Upper lobe of right lung (tissue), 1 donor: Measurements from ENCODE around the gene CDC42SE2. TPM values are rescaled to one million over a fixed set of nuclear protein-coding genes. Genes with fewer than 3 reads are reported as not detected.
"Not testable (repeated sequence)": the region's sequence is repeated elsewhere in the genome, so short reads cannot be mapped to it uniquely, and the experiment has no call there.

ENCODE experiments used
- ATAC-seq: fragments of 200-7000 bp; cut with Tn5 transposase; one replicate; pipeline ENCODE4 v1.9.1; 2020; ENCODE audit warnings: mild to moderate bottlenecking, moderate library complexity
- DNase-seq: peaks from one replicate; pipeline ENCODE4 v3.0.0-alpha.2; 2020
- H3K27ac ChIP-seq: fragments of 200-600 bp; one replicate; pipeline ENCODE4 v1.8.0; 2022
- H3K27me3 ChIP-seq: fragments of 200-600 bp; one replicate; pipeline ENCODE4 v1.8.0; 2022; ENCODE audit warnings: mild to moderate bottlenecking
- H3K36me3 ChIP-seq: fragments of 200-600 bp; one replicate; pipeline ENCODE4 v1.8.0; 2022
- H3K4me1 ChIP-seq: fragments of 200-600 bp; one replicate; pipeline ENCODE4 v1.8.0; 2022
- H3K4me3 ChIP-seq: fragments of 200-600 bp; one replicate; pipeline ENCODE4 v1.8.0; 2022; ENCODE audit warnings: mild to moderate bottlenecking
- H3K9me3 ChIP-seq: fragments of 200-600 bp; one replicate; pipeline ENCODE4 v1.8.0; 2022
- intact Hi-C: fragments of 100-400 bp; cut with DNase I; formaldehyde crosslinking; loops from one replicate; pipeline ENCODE4 v1.11.0; 2022
- total RNA-seq: library from RNA; stranded (reverse); fragmentation: NEBNext Ultra II Directional; extraction: Animal tissue kit (Norgen Biotek cat#: 25700); gene quantifications from one replicate; pipeline ENCODE4 v1.2.1, GENCODE V29; 2021
- TF ChIP-seq, protein P1 (sequence below): fragments of 200-600 bp; IDR thresholded peaks from one replicate; pipeline ENCODE4 v1.8.0; 2022; ENCODE audit warnings: antibody characterized with exemption
- donor health status: DM: no; HTN: yes; CAD: no; lungs with severe emphysema.

Gene CDC42SE2
- total RNA-seq, 1 donor from 2014 or later = 37.0 TPM

DNA sequence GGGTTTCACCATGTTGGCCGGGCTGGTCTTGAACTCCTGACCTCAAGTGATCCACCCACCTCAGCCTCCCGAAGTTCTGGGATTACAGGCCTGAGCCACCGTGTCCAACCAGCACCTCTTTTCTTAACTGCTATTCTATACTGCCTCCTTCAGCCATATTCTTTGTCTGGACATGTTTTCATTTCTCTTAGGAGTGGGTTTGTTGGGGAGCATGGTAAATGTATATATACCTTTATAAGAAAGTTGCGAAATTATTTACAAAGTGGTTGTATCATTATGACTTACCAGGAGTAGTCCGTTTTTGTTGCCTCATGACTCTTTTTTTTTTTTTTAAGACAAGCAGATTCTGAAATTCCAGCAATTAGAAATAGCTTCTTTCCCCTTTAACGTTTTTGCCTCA lies 38.7 kb downstream of the CDC42SE2 start:
- H3K9me3 ChIP-seq = no peaks in the 10 kb centered on the region
- no peaks in the 10 kb centered on the region for H3K27me3 ChIP-seq
- no peak for ATAC-seq
- no peaks in the 10 kb centered on the region for H3K36me3 ChIP-seq
- no peak overlapping the region for H3K27ac ChIP-seq
- intact Hi-C loops = no loop called here
- no peak for DNase-seq
- H3K4me1 ChIP-seq = peaks cover 13% of the 10 kb centered on the region
- TF ChIP-seq, protein P1, sequence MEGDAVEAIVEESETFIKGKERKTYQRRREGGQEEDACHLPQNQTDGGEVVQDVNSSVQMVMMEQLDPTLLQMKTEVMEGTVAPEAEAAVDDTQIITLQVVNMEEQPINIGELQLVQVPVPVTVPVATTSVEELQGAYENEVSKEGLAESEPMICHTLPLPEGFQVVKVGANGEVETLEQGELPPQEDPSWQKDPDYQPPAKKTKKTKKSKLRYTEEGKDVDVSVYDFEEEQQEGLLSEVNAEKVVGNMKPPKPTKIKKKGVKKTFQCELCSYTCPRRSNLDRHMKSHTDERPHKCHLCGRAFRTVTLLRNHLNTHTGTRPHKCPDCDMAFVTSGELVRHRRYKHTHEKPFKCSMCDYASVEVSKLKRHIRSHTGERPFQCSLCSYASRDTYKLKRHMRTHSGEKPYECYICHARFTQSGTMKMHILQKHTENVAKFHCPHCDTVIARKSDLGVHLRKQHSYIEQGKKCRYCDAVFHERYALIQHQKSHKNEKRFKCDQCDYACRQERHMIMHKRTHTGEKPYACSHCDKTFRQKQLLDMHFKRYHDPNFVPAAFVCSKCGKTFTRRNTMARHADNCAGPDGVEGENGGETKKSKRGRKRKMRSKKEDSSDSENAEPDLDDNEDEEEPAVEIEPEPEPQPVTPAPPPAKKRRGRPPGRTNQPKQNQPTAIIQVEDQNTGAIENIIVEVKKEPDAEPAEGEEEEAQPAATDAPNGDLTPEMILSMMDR = no peak
- no peak overlapping the region for H3K4me3 ChIP-seq

DNA sequence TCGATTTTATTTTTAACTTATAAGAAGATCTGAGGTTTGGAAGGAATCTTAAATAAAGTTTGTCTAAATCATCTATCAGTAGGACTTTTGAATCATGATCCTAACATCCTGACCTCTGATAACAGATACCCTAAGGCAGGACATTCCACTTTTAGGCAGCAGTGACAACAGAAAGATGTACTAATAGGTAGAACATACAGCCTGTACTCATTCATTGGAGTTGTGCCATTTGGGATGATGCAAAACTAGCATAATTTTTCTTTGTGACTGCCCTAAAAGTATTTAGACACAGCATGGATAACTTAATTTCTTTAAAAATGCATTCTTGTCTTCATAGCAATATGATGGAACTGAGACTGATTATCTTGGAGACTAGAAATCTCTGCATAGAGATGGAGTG lies 39.7 kb downstream of the CDC42SE2 start:
- TF ChIP-seq, protein P1 = no peak
- Histone ChIP-seq H3K27ac (no peak overlapping the region), H3K27me3 (no peaks in the 10 kb centered on the region), H3K9me3 (no peaks in the 10 kb centered on the region), H3K4me1 (peaks cover 13% of the 10 kb centered on the region), H3K36me3 (no peaks in the 10 kb centered on the region), H3K4me3 (no peak overlapping the region)
- ATAC-seq = no peak
- intact Hi-C loops = no loop called here
- no peak for DNase-seq

DNA sequence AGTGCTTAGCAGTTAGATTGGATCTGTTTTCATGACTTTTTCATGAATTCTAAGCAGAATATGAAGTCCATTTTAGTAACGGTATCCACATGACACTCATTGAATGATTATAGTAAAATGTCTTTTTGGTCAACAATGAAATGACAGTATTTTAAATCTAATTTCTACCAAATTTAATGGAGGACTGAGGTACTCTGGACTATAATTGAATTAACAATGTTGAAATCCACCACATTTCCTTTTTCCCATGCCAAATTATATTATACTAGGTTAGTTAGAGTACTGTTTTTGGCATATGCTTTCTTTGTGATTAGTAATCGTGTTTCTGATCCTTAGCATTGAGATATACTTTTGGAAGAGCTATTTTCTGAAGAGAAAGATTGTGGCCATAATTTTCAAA lies 40.6 kb downstream of the CDC42SE2 start:
- TF ChIP-seq, protein P1 = no peak
- no peak overlapping the region for H3K27ac ChIP-seq
- intact Hi-C loops = no loop called here
- peaks cover 13% of the 10 kb centered on the region for H3K4me1 ChIP-seq
- no peaks in the 10 kb centered on the region for H3K9me3 ChIP-seq
- no peaks in the 10 kb centered on the region for H3K36me3 ChIP-seq
- no peaks in the 10 kb centered on the region for H3K27me3 ChIP-seq
- ATAC-seq (no peak), DNase-seq (no peak)
- no peak overlapping the region for H3K4me3 ChIP-seq

DNA sequence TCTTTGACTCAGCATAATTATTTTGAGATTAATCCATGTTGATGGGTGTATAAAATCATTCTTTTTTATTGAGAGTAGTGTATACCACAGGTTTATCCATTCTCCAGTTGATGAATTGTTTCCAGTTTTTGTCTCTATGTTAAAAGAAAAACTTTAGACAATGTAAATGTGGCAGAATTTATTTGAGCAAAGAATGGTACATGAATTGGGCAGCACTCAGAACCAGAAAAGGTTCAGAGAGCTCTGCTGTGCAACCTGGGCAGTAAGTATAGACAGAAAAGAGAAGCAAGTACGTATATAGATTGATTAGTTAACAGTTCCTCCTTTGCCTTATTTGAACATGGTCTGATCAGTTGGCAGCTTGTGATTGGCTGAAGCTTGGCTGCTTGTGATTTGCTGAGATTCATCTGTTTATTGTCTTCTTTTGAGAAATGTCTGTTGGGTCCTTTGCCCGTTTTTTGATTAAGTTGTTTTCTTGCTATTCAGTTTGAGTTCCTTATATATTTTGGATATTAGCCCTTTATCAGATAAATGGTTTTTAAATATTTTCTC lies 41.4 kb downstream of the CDC42SE2 start:
- H3K9me3 ChIP-seq = no peaks in the 10 kb centered on the region
- H3K36me3 ChIP-seq = no peaks in the 10 kb centered on the region
- DNase-seq = no peak
- TF ChIP-seq, protein P1 = no peak
- ATAC-seq = no peak
- no peak overlapping the region for H3K27ac ChIP-seq
- peaks cover 13% of the 10 kb centered on the region for H3K4me1 ChIP-seq
- no peaks in the 10 kb centered on the region for H3K27me3 ChIP-seq
- intact Hi-C loops = no loop called here
- H3K4me3 ChIP-seq = no peak overlapping the region

DNA sequence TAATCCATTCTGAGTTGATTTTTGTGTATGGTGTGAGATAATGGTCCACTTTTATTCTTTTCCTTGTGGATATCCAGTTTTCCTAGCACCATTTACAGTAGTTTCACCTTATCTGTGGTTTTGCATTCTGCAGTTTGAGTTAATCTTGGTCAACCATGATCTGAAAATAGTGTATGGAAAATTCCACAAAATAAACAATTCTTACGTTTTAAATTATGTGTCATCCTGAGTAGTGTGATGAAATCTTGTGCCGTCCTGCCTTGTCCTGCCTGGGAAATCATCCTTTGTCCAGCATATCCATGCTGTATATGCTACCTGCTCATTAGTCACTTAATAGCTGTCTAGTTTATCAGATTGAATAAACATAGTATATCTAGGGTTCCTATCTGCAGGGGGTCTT lies 42.1 kb downstream of the CDC42SE2 start:
- Histone ChIP-seq H3K9me3 (no peaks in the 10 kb centered on the region), H3K4me3 (no peak overlapping the region), H3K4me1 (peaks cover 13% of the 10 kb centered on the region), H3K27ac (no peak overlapping the region), H3K27me3 (no peaks in the 10 kb centered on the region), H3K36me3 (no peaks in the 10 kb centered on the region)
- intact Hi-C loops = no loop called here
- DNase-seq = no peak
- TF ChIP-seq, protein P1 = no peak
- ATAC-seq = no peak

DNA sequence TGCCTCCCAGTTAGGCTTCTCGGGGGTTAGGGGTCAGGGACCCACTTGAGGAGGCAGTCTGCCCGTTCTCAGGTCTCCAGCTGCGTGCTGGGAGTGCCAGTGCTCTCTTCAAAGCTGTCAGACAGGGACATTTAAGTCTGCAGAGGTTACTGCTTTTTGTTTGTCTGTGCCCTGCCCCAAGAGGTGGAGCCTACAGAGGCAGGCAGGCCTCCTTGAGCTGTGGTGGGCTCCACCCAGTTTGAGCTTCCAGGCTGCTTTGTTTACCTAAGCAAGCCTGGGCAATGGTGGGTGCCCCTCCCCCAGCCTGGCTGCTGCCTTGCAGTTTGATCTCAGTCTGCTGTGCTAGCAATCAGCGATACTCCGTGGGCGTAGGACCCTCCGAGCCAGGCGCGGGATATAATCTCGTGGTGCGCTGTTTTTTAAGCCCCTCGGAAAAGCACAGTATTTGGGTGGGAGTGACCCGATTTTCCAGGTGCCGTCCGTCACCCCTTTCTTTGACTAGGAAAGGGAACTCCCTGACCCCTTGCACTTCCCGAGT lies 48.5 kb downstream of the CDC42SE2 start:
- intact Hi-C loops, H3K4me3 ChIP-seq, H3K36me3 ChIP-seq, H3K27ac ChIP-seq, H3K4me1 ChIP-seq, H3K27me3 ChIP-seq, H3K9me3 ChIP-seq, DNase-seq, ATAC-seq: not testable (repeated sequence)
